ENCODE measurements around the gene LCN15. TPM values are rescaled to one million over a fixed set of nuclear protein-coding genes. Genes with fewer than 3 reads are reported as not detected.

Gene LCN15
- total and polyA plus RNA-seq, 4 donors: 0.88 TPM; not detected in 3

GRCh38 chr9:136726631-136727191, 37.6 kb downstream of the LCN15 start:
- Histone ChIP-seq H3K4me3 (ENCODE audit: low read length in 2 of 2) (no peak overlapping the region), H3K27ac (ENCODE audit: low read depth in 1 of 2, low read length in 2 of 2) (no peak overlapping the region), H3K27me3 (ENCODE audit: control insufficient read depth in 1 of 2, insufficient read depth in 2 of 2, low read length in 1 of 2) (peaks cover 0 to 1% of the 10 kb centered on the region in 2 donors), H3K9me3 (ENCODE audit: control insufficient read depth, low read length) (no peaks in the 10 kb centered on the region), H3K4me1 (ENCODE audit: control insufficient read depth in 1 of 2, insufficient read depth in 2 of 2, low read length in 2 of 2) (no peaks in the 10 kb centered on the region), H3K36me3 (ENCODE audit: control insufficient read depth in 1 of 2, insufficient read depth in 2 of 2, low read length in 1 of 2) (peaks cover 0 to 3% of the 10 kb centered on the region in 2 donors)
- DNase-seq: no peak
- ATAC-seq (ENCODE audit: low FRiP score): no peak
- 36 to 42% methylated on average over 18 of the region's 18 CpGs for WGBS, 2 donors
- intact Hi-C loops (cut with DNase I): no loop called here

- Histone ChIP-seq H3K4me3 (ENCODE audit: low read length in 2 of 2) (no peak overlapping the region), H3K36me3 (ENCODE audit: control insufficient read depth in 1 of 2, insufficient read depth in 2 of 2, low read length in 1 of 2) (peaks cover 0 to 3% of the 10 kb centered on the region in 2 donors), H3K9me3 (ENCODE audit: control insufficient read depth, low read length) (no peaks in the 10 kb centered on the region), H3K27ac (ENCODE audit: low read depth in 1 of 2, low read length in 2 of 2) (no peak overlapping the region), H3K27me3 (ENCODE audit: control insufficient read depth in 1 of 2, insufficient read depth in 2 of 2, low read length in 1 of 2) (peaks cover 0 to 1% of the 10 kb centered on the region in 2 donors), H3K4me1 (ENCODE audit: control insufficient read depth in 1 of 2, insufficient read depth in 2 of 2, low read length in 2 of 2) (no peaks in the 10 kb centered on the region)
- intact Hi-C loops (cut with DNase I): no loop called here
- DNase-seq: no peak
- WGBS, 2 donors: 63 to 85% methylated on average over 16 of the region's 16 CpGs
- no peak for ATAC-seq (ENCODE audit: low FRiP score)
Observed at GRCh38 chr9:136726118-136726517, 38.2 kb downstream of the LCN15 start.

- H3K4me3 ChIP-seq (ENCODE audit: low read length in 2 of 2): no peak overlapping the region
- intact Hi-C loops (cut with DNase I): no loop called here
- 71 to 83% methylated on average over 10 of the region's 10 CpGs for WGBS, 2 donors
- H3K27me3 ChIP-seq (ENCODE audit: control insufficient read depth in 1 of 2, insufficient read depth in 2 of 2, low read length in 1 of 2): peaks cover 0 to 1% of the 10 kb centered on the region in 2 donors
- no peaks in the 10 kb centered on the region for H3K9me3 ChIP-seq (ENCODE audit: control insufficient read depth, low read length)
- peaks cover 0 to 3% of the 10 kb centered on the region in 2 donors for H3K36me3 ChIP-seq (ENCODE audit: control insufficient read depth in 1 of 2, insufficient read depth in 2 of 2, low read length in 1 of 2)
- ATAC-seq (ENCODE audit: low FRiP score): no peak
- H3K27ac ChIP-seq (ENCODE audit: low read depth in 1 of 2, low read length in 2 of 2): no peak overlapping the region
- no peaks in the 10 kb centered on the region for H3K4me1 ChIP-seq (ENCODE audit: control insufficient read depth in 1 of 2, insufficient read depth in 2 of 2, low read length in 2 of 2)
- no peak for DNase-seq
Observed at GRCh38 chr9:136725612-136726011, 38.7 kb downstream of the LCN15 start.

- DNase-seq (no peak), ATAC-seq (ENCODE audit: low FRiP score) (no peak)
- Histone ChIP-seq H3K36me3 (ENCODE audit: control insufficient read depth in 1 of 2, insufficient read depth in 2 of 2, low read length in 1 of 2) (peaks cover 0 to 3% of the 10 kb centered on the region in 2 donors), H3K4me1 (ENCODE audit: control insufficient read depth in 1 of 2, insufficient read depth in 2 of 2, low read length in 2 of 2) (no peaks in the 10 kb centered on the region), H3K4me3 (ENCODE audit: low read length in 2 of 2) (no peak overlapping the region), H3K27me3 (ENCODE audit: control insufficient read depth in 1 of 2, insufficient read depth in 2 of 2, low read length in 1 of 2) (peaks cover 0 to 1% of the 10 kb centered on the region in 2 donors), H3K9me3 (ENCODE audit: control insufficient read depth, low read length) (no peaks in the 10 kb centered on the region), H3K27ac (ENCODE audit: low read depth in 1 of 2, low read length in 2 of 2) (no peak overlapping the region)
- 79% methylated on average over 7 of the region's 7 CpGs for WGBS, 2 donors
- intact Hi-C loops (cut with DNase I): no loop called here
Observed at GRCh38 chr9:136724772-136725171, 39.5 kb downstream of the LCN15 start.

GRCh38 chr9:136723989-136724388, 40.3 kb downstream of the LCN15 start:
- no peak for DNase-seq
- H3K36me3 ChIP-seq (ENCODE audit: control insufficient read depth in 1 of 2, insufficient read depth in 2 of 2, low read length in 1 of 2): peaks cover 0 to 3% of the 10 kb centered on the region in 2 donors
- no peaks in the 10 kb centered on the region for H3K9me3 ChIP-seq (ENCODE audit: control insufficient read depth, low read length)
- H3K27me3 ChIP-seq (ENCODE audit: control insufficient read depth in 1 of 2, insufficient read depth in 2 of 2, low read length in 1 of 2): peaks cover 0 to 1% of the 10 kb centered on the region in 2 donors
- no peak overlapping the region for H3K27ac ChIP-seq (ENCODE audit: low read depth in 1 of 2, low read length in 2 of 2)
- intact Hi-C loops (cut with DNase I): no loop called here
- H3K4me1 ChIP-seq (ENCODE audit: control insufficient read depth in 1 of 2, insufficient read depth in 2 of 2, low read length in 2 of 2): no peaks in the 10 kb centered on the region
- no peak for ATAC-seq (ENCODE audit: low FRiP score)
- H3K4me3 ChIP-seq (ENCODE audit: low read length in 2 of 2): no peak overlapping the region
- 95% methylated on average over 8 of the region's 8 CpGs for WGBS, 2 donors

GRCh38 chr9:136723362-136723976, 40.8 kb downstream of the LCN15 start:
- DNase-seq (no peak), ATAC-seq (ENCODE audit: low FRiP score) (no peak)
- WGBS, 2 donors: 92 to 95% methylated on average over 32 of the region's 32 CpGs
- no peak overlapping the region for H3K27ac ChIP-seq (ENCODE audit: low read depth in 1 of 2, low read length in 2 of 2)
- no peaks in the 10 kb centered on the region for H3K9me3 ChIP-seq (ENCODE audit: control insufficient read depth, low read length)
- H3K36me3 ChIP-seq (ENCODE audit: control insufficient read depth in 1 of 2, insufficient read depth in 2 of 2, low read length in 1 of 2): peaks cover 0 to 3% of the 10 kb centered on the region in 2 donors
- no peak overlapping the region for H3K4me3 ChIP-seq (ENCODE audit: low read length in 2 of 2)
- no peaks in the 10 kb centered on the region for H3K4me1 ChIP-seq (ENCODE audit: control insufficient read depth in 1 of 2, insufficient read depth in 2 of 2, low read length in 2 of 2)
- intact Hi-C loops (cut with DNase I): no loop called here
- H3K27me3 ChIP-seq (ENCODE audit: control insufficient read depth in 1 of 2, insufficient read depth in 2 of 2, low read length in 1 of 2): peaks cover 0 to 1% of the 10 kb centered on the region in 2 donors

- DNase-seq (no peak), ATAC-seq (ENCODE audit: low FRiP score) (no peak)
- H3K27me3 ChIP-seq (ENCODE audit: control insufficient read depth in 1 of 2, insufficient read depth in 2 of 2, low read length in 1 of 2): peaks cover 0 to 1% of the 10 kb centered on the region in 2 donors
- no peak overlapping the region for H3K27ac ChIP-seq (ENCODE audit: low read depth in 1 of 2, low read length in 2 of 2)
- peaks cover 0 to 3% of the 10 kb centered on the region in 2 donors for H3K36me3 ChIP-seq (ENCODE audit: control insufficient read depth in 1 of 2, insufficient read depth in 2 of 2, low read length in 1 of 2)
- intact Hi-C loops (cut with DNase I): no loop called here
- no peak overlapping the region for H3K4me3 ChIP-seq (ENCODE audit: low read length in 2 of 2)
- H3K4me1 ChIP-seq (ENCODE audit: control insufficient read depth in 1 of 2, insufficient read depth in 2 of 2, low read length in 2 of 2): no peaks in the 10 kb centered on the region
- H3K9me3 ChIP-seq (ENCODE audit: control insufficient read depth, low read length): no peaks in the 10 kb centered on the region
- WGBS, 2 donors: 89 to 92% methylated on average over 24 of the region's 24 CpGs
Observed at GRCh38 chr9:136722969-136723356, 41.4 kb downstream of the LCN15 start.

GRCh38 chr9:136722093-136722968, 42.0 kb downstream of the LCN15 start:
- ATAC-seq (ENCODE audit: low FRiP score): no peak
- Histone ChIP-seq H3K9me3 (ENCODE audit: control insufficient read depth, low read length) (no peaks in the 10 kb centered on the region), H3K36me3 (ENCODE audit: control insufficient read depth in 1 of 2, insufficient read depth in 2 of 2, low read length in 1 of 2) (peaks cover 0 to 3% of the 10 kb centered on the region in 2 donors), H3K27ac (ENCODE audit: low read depth in 1 of 2, low read length in 2 of 2) (no peak overlapping the region), H3K27me3 (ENCODE audit: control insufficient read depth in 1 of 2, insufficient read depth in 2 of 2, low read length in 1 of 2) (no peaks in the 10 kb centered on the region), H3K4me1 (ENCODE audit: control insufficient read depth in 1 of 2, insufficient read depth in 2 of 2, low read length in 2 of 2) (no peaks in the 10 kb centered on the region), H3K4me3 (ENCODE audit: low read length in 2 of 2) (no peak overlapping the region)
- intact Hi-C loops (cut with DNase I): no loop called here
- 84 to 87% methylated on average over 28 to 31 of the region's 31 CpGs for WGBS, 2 donors
- DNase-seq: no peak
